NCI-H526 (cell line): ENCODE results near the gene RAD1.

Experiments used
- DNase-seq, 2 experiments: peaks; one replicate each; lab custom pipeline; 2025; lab: John Stamatoyannopoulos, UW

The RAD1 gene

DNA sequence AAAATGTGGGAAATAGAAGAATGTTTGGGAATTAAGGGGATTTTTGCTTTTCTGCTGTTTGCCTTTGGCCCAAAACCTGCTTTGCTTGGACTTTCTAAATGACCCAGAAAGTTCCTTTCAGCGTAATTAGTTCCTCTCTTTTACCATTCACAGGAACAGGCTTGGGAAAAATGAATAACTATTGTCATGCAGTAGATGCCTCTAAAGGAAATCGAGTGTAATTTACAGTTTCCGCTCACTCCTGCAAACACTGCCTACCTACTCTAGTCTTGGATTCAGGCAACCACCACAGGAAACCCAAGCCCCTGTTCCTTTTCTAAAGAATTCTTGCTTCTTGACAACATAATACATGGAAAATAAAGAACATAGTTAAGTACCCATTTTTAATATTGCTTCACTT, 51.4 kb downstream of the RAD1 start:
- no peak for DNase-seq

DNA sequence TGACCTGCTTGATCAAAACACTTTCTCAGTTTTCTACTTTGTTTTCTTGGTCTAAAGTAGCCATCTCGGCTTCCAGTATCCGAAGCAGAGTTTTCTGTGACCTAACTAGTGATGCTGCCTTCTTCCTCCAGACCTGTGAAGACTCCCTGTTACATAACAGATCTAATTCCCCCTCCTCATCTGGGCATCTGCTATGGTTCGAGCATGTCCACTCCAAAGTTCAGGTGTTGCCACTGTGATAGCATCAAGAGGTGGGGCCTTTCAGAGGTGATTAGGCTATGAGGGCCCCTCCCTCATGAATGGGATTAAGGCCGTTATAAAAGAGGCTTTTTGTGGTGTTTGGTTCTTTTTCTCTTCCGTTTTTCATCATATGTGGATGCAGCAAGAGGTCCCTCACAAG, 56.1 kb downstream of the RAD1 start:
- no peak for DNase-seq

DNA sequence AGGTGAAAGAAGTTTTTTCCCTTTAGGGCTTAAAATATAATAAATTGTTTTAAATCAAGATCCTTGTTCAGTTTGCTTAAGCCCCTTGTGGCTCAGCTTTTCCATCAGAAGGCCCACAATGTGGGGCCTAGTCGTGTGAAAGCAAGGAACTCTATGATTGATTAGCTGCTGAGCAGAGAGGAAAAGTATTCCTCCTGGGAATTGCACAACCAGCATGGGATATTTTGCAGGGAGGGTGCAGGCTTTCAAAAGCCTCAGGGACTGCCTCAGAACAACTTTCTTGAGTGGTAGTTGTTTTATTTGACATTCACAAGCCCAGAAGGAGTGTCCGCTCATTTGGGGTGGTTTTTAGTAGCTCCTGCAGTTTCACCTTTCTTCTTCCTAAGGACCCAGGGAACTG, 56.5 kb downstream of the RAD1 start:
- no peak for DNase-seq

DNA sequence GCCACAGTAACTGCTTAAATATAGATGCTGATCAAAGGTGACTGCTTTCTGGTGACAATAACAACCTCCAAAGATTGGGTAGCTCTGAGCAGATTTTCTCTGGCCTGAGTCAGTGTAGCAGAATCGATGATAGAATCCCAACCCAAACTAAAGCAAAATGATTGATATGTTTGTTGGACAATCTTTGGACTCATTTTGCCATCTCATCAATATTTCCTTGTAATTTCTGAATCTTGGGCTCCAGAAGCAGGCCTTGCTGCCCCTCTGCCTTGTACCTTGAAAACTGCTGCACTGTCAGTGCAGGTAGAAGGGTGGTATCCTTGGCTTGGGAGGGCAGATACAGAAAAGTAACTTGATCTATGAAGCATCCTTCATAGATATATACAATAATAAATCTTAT, 57.4 kb downstream of the RAD1 start:
- no peak for DNase-seq

DNA sequence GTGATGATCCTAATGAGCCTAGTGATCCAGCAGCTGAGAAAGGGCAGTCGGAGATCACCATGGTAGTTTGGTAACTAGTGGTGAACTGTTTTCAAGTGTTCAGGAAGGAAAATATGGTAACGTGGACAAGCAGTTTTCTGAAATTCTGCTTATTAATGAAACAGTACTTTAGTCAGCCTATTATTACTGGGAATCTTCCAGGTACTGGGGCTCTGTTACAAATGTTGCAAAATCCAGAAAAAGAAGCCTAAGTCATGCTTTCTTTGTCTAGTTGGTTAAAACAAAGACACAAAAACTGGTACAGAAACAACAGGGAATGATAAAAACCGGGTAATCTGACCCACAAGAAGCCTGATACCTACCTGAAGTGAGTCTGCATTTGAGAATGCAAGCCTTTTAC, 58.1 kb downstream of the RAD1 start:
- DNase-seq: no peak
